Left renal cortex interstitium (tissue), 4 donors: Measurements from ENCODE around the gene SYNDIG1. TPM values are rescaled to one million over a fixed set of nuclear protein-coding genes. Genes with fewer than 3 reads are reported as not detected.

ENCODE experiments used
- DNase-seq, 4 donors: peaks; one replicate each; pipeline ENCODE4 v3.0.0-alpha.2; 2013; ENCODE audit warnings: low read depth in 4 of 4, low spot score in 2 of 4, missing footprints in 1 of 4
- polyA plus RNA-seq, 4 donors: library from polyadenylated mRNA; unstranded; fragments of 120-200 nt; gene quantifications; one replicate each; pipeline ENCODE4 v1.2.1, GENCODE V29; 2013; ENCODE audit not compliant: insufficient read length in 4 of 4

SYNDIG1 gene
- polyA plus RNA-seq, 4 donors = 7.8 to 9.9 (median 8.9) TPM

DNA sequence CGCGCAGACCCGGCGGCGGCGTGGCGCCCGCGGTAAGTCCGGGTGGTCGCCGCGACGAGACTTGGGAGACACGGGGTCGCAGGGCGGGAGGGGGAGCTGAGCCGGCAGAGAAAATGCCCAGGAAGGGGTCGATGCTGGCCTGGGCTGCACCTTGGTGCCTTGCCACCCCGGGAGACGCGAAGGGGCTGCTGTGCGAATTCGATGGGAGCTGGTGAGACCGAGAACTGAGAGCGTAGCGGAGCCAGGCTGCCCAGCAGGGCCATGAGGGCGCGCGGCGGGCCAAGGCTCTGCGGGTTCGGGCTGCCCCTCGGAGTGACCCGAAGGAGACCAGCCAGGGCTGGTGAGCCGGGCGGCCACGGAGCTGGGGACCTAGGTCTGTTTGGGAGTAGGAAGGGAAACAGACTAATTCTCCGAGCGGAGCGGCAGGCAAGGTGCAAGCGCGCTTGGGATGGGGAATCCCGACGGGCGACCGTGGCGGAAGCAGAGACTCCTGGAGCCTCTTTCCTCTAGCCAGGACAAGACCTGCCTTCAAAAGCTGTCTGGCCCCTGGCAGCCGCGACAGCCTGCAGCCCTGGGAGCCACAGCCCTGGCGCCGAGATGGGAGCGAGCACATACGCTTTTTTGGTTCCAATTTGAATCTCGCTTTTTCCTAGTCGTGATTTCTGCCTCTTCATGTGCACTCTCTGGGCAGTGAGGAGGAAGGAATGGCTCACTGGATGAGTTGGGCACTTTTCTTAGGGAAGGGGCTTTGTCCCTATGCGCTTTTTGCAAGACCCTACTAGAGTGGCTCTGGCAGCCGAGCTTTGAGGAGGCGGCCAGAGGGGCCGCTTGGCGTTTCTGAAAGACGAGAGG is 691 bp downstream of the SYNDIG1 start:
- DNase-seq = no peak

DNA sequence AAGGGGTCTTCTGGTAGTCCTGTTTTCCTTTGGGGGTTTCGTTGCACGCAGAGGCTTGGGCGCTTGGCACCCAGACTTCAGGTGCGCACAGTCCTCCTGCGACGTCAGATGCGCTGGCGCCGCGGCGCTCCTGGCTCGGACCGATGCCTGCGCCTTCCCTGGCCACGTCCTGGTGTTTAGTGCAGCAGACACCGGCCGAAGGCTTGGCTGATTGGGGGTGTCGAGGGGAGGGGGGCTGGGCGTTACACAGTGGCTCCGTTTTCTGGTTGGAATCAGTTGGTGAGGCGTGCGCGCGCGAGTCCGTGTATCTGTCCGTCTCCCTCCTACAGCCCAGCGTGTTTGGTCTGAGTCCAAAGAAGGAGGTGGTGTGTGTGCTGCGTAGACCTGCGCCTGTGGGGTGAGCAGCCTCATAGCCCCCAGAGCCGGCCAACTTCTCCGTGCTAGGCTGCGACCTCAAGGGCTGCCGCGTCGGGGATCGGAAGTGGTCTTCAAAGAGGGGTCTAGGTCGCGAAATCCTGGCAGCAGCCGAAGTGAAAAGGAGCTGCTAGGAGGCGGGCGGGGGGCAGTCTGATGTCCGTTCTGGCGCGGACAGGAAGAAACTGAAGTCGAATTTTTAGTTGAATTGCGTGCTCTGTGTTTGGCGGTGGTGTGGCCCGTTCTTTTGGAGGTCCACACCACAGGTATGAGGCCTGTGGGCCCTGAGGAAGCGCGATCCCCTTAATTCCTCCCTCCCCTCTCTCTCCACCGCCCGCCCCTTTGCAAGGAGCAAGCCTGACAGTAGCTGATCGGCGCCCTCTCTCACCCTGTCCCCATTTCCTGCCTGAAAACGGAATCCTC is 1.5 kb downstream of the SYNDIG1 start:
- DNase-seq = no peak

DNA sequence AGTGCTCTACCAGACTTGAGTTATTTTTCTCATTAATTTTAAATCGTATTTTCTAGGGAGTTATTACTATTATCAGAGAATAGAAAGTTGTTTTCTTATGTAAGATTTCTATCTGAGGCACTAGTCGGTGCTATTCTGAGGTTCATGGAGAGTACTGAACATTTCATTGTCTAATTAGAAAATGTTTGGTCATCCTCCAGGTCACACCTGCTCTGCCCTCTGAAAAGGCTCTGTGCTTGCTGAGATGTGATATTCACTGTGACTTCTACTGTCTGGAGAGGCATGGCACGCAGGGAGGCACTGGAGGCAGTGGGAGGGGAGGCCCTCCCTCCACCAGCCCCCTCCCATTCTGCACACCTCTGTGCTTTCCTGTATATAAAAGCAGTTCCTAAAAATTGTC is 3.0 kb downstream of the SYNDIG1 start:
- no peak for DNase-seq

DNA sequence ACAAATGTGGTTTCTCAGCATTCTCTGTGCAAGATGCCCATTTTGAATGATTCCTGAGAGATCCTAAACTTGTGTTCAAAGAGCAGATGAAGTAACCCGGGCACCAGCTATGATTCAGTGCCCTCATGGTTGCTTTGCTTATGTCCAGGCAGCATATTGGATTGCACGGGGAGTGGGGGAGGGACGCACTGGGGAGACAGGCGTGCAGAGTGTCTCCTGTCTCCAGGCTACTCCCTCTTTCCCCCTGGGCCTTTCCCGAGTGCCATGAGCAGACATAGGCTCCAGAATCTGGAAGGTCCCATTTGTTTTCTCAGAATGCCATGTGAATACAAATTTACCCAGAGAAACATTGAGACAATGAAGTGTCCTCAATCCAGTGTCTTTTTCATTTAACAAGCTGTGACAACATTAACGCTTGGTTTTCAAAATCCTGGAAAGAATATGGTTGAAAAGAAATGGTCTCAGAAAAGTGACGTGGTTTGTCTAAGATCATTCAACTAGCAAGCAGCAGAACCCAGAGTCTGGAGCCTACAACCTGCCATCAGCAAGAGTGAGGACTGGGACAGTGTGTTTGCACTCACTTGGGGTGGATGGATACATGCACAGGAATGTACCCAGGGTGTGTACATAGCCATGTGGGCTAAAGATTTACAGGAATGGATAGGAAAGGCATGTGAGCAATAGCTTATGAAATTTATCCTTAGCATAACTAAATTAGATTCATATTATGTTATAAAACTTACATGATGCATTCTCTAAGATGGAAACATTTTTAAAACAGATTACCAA is 4.2 kb downstream of the SYNDIG1 start:
- DNase-seq = no peak

DNA sequence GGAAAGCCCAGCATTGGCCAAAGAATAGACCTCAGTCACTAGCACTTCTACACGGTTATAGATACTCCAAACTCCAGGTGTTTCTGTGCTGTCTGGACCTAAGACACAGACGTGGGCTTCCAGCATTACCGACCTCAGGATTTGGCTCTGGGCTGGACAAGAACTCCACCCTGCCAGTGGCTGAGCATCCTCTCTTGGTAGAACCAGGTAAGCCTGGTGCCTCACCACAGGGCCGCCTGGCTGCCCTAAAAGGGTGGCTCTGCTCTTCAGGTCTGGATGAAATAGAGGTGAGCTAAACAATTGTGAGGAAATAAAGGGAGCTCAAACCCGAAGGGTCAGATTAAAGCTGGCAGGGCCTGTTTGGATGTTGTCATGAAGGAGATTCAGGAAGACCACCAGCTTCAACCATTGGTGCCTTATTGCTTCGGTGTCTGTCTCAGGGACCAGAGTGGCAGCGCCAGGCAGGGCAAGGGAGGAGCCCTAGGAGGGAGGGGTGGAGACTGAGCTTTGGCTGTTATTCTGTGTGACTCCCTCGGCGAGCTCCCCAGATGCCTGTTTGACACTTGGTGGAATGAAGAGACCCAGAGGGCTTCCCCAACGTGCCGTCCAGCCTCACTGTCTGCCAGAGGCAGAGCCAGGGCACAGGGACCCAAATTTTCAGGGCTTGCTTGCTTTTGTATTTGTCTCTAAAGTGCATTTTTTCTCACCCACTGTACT is 8.6 kb downstream of the SYNDIG1 start:
- DNase-seq = no peak

DNA sequence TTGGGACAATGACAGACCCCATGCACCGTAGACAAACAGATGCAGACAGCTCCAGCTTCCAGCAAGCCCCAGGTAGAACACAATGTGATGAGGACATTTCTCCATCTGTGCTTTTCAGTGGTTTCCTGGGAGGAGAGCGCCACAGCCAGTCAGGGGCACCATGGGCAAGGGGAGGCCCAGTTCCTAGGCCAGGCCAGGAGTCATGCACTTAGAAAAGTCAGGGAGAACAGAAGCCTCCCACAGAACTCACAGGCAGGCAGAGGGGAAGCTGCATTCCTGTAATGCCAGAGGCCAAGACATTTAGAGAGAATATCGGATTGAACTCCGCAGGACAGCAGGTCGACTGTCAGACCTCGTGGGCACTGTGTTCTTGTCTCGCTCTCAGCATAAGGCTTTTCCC is 9.2 kb downstream of the SYNDIG1 start:
- no peak for DNase-seq

DNA sequence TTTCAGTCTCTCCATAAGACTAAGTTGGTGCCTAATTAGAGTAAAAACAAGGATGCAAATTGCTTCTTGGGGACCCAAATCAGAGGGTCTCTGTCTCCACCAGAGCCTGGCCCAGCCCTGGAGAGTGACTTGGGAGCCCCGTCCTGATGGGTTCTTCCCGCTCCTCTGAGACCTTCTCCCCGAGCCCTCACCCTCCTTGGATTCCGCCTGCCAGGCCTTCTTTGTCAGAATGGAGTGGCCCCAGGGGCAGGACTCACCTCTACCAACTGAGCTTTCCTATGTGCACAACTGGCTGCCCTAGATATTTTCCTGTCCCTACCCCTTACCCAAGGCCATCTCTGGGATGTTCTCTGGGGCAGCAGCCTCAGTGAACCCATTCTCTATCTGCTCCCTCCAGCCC is 9.7 kb downstream of the SYNDIG1 start:
- no peak for DNase-seq

DNA sequence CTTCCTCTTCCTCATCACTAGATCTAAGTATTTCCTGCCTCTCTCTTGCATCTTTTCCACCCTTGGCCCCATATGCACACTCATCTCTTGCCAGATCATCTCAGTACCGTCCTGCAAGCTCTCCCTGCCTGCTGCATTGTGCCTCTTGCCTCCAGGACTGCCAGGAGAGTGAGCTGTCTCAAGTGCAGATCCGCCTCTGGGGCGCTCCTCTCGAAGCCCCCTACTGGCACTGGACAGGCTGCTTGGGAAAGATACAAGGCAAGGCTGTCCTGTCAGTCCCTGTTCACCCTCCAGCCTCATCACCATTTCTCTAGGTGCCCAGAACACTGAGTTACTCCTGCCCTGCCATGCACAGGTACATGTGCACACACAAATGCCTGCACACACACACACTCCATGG is 10.2 kb downstream of the SYNDIG1 start:
- no peak for DNase-seq

DNA sequence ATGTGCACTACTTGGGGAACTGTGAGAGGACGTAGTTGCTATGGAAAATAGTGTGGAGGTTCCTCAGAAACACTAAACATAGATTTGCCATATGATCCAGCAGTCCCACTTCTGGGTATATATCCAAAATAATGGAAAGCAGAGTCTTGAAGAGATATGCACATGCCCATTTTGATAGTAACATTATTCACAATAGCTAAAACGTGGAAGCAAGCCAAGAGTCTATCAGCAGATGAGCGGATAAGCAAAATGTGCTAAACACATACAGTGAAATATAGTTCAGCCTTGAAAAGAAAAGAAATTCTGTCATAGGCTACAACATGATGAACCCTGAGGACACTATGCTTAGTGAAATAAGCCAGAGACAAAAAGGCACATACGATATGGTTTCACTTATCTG is 11.1 kb downstream of the SYNDIG1 start:
- DNase-seq = no peak

DNA sequence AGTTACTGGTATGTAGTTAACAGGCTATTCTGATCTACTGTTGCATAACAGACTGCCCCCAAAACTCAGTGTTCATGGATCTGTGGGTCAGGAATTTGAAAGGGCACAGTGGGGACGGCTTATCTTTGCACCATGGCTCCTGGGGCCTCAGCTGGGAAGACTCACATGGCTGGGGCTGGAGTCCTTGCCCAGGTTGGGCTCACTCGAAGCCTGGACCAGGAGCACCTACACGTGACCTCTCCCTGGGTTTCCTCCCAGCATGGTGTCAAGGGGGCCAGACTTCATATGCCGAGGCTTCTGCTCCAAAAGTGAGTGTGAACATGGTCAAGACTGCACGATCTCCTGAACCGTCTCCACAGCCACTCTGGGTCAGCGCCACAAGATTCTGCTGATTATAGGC is 11.7 kb downstream of the SYNDIG1 start:
- no peak for DNase-seq

DNA sequence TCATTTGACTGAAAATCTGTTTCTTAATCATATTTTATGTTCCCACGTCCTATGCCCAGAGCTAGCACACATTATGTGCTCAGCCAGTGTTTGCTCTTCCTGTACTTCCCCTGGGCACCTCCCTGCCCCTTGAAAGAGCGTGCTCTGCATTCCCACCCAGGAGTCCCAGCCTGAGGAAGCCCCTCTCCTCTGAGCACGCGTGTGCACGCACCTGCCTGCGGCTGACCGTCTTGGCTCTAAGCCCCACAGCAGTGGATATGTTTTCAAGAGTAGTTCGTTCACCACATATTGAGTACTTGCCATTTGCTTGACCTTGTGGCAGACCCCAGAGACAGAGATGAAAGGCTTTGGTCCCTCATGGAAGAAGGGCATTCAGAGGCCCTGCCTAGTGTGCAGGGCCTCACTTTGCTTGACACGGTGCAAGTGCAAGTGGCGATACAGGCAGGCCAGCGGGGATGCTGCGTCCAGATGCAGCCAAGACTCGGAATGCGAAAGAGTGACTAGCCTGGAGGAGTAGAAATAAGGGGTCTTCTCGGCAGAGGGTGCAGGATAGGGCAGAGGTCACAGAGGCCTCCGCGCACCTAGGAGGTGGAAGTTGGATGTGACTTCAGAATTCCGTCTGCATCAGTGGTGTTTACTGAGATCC is 14.1 kb downstream of the SYNDIG1 start:
- DNase-seq = no peak

DNA sequence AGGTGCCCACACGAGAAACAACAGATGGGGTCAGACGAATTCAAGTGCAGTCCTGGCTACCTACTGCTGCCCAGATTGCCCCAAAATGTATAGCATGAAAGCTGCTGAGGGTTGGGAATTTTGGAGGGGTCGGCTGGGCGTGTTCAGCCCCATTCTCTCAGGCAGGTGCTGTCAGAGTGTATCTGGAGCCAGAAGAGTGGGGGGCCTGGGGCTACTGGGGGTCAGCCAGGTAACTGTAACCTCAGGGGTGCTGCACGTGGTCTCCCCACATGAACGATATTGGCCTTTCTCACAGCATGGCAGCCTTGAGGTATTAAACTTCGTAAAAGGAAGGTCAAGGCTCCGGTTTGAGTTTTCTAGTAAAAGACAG is 14.6 kb downstream of the SYNDIG1 start:
- no peak for DNase-seq

DNA sequence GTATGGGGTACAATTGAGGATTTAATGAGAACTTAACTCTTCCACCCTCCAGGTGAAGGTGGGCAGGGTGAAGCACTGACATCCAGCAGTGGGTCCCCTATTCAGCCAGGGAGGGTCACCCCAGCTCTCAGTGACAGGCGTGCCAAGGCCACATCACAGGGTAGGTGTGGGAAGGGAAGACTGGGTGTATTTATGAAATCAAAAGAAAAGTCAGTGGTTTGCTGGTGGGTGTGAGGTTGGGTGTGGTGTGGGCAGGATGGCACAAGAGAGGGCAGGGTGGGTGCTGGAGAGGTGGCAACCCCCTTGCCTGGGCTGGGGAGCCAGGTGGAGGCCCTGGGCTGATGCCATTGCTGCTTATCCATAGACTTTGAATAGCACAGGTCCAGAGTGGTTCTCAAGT is 16.6 kb downstream of the SYNDIG1 start:
- DNase-seq = no peak

DNA sequence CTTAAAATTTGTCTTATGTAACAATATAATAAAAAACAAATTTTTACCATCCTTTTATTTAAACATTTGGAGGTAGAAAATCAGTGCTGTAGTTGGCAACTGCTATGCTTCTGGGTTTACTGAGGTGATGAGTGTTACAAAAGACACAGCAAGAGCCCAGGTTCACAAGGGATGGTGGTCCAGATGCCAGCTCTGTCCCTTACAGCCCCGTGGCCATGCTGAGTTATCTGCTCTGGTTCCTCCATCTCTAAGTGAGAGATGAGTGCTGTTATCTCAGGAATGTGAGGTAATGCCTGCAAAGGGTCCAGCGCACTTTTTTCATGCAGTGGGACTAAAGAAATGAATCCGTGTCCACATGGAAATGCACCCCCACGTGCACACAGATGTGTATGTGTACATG is 17.8 kb downstream of the SYNDIG1 start:
- no peak for DNase-seq

DNA sequence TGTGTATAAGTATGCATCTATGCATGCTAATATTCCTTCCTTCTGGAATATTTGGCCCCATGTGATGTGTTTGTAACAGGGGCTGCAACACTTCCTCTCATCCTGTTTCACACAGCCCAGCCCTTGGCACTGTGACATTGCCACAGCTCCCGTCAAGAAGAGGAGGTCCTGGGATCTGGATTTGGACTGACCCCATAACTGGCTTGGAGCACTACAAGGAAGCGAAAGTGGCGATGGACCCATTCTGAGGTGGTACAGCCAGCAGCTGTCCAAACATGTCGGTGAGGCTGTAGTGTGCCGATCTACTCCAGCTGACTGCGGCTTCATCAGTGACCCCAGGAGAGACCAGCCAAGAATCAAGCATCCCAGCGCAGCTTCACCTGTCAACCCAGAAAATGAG is 18.2 kb downstream of the SYNDIG1 start:
- no peak for DNase-seq

DNA sequence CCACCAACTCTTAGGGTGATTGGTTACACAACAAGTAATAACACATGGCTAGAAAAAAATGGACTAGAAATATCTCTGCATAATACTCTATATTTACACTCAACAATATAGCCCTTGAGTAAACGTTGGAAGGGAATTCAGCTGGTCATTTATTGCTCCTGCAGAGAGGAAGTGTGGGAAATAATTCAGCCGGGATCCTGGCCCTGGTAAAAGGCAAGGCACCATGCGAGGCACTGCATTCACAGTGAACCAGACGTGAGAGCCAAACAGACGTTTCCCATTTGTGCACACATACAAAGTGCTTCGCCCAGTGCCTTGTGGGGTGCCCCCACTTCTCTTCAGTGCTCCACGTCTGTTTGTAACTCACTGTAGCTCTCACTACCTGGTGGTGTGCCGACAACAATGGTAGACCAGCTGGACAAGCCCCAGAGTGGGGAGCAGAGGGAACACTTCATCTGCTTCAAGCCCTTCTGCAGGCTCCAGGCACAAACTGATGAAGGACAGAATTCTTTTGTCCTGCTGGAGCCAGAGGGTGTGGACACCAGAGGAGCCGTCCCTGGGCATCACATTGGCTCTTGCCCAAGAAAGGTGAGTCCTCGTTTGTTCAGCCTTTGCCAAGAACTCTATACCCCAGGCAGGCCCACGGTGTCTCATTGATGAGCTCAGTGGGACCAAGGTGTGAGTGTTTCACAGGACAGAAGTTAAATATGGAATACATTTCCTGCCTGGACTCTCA is 18.8 kb downstream of the SYNDIG1 start:
- DNase-seq = no peak

DNA sequence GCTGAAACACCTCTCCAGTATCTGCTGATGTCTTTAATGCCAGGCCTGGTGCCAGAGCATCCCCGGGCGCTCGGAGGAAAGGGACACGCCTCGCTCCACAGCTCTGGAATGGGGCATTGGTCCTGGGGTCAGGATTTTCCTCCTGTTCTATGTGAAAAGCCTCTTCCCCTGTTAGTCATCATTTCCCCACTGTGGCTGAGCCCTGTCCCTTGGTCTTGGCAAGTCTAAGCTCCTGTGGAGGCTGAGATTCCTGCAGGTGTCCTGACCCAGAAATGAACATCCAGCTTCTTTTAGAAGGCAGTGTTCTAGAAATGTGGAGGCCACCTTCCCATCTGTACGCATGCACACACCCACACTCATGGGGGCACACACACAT is 19.4 kb downstream of the SYNDIG1 start:
- DNase-seq = no peak

DNA sequence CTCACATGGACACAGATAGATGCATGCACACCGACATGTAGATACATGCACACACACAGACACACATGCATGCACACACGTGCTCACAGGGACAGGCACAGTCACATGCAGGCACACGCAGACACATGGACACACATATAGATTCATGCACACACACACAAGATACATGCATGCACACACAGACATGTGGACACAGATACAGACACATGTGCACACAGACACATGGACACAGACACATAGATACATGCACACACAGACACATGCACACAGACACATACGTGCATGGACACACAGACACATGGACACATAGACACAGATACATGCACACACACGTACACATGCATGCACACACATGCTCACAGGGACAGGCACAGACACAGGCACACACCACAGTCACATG is 19.8 kb downstream of the SYNDIG1 start:
- DNase-seq = no peak

DNA sequence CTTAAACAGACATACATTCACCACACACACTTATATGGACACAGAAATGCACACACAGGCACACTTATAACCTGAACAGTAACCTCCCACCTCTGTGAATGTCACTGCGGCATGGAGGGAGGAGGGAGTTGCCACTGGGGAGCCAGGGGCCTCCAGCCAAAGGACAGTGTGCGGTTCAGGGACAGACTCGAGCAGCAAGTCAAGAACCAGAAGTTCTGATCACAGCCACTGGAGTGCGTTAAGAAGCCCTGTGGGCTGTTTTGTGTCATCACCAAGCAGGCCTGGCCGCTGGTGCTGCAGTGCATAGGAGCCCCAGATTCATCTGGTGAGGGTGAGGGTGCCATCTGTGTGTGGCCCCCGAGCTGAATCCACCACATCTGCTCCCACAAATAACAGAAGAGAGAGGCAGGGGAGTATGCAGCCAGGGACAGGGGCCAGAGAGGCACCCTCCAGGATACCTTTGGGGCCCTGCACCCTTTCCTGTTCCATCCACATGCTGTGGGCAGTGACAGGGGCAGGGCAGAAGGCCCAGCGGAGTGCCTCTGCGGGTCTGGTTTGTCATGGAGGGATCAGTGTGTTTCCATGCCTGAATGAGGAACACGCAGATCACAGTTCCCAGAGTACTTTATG is 20.3 kb downstream of the SYNDIG1 start:
- no peak for DNase-seq
